ENCODE data around the gene SPDYE5.
"Not testable (repeated sequence)": the region's sequence is repeated elsewhere in the genome, so short reads cannot be mapped to it uniquely, and the experiment has no call there.

GRCh38 chr7:75456403-75456802 is 35.7 kb upstream of the SPDYE5 start:
- not testable (repeated sequence) for TF ChIP-seq CTCF (IDR thresholded peaks at IDR 0.05; ENCODE audit: low read length); EZH2 (optimal IDR thresholded peaks at IDR 0.05; ENCODE audit: low read depth, low read length)

All from MM.1S (cell line).